ENCODE results near the gene PAF1.
"Not testable (repeated sequence)": the region's sequence is repeated elsewhere in the genome, so short reads cannot be mapped to it uniquely, and the experiment has no call there.

PAF1 gene

GRCh38 chr19:39382991-39383828 is 7.7 kb downstream of the PAF1 start:
- DNase-seq (ENCODE audit: low spot score): no peak
- no peak for TF ChIP-seq CTCF (IDR thresholded peaks at IDR 0.05; ENCODE audit: borderline replicate concordance, control extremely low read depth, extremely low read depth, insufficient read depth, missing control alignments)
- in situ Hi-C loops (cut with MboI; ENCODE audit: low sequenced_read_pairs, unreplicated experiment): no loop called here

GRCh38 chr19:39381910-39382611 is 8.8 kb downstream of the PAF1 start:
- in situ Hi-C loops (cut with MboI; ENCODE audit: low sequenced_read_pairs, unreplicated experiment): no loop called here
- no peak for TF ChIP-seq CTCF (IDR thresholded peaks at IDR 0.05; ENCODE audit: borderline replicate concordance, control extremely low read depth, extremely low read depth, insufficient read depth, missing control alignments)
- no peak for DNase-seq (ENCODE audit: low spot score)

- in situ Hi-C loops (cut with MboI; ENCODE audit: low sequenced_read_pairs, unreplicated experiment): no loop called here
- no peak for TF ChIP-seq CTCF (IDR thresholded peaks at IDR 0.05; ENCODE audit: borderline replicate concordance, control extremely low read depth, extremely low read depth, insufficient read depth, missing control alignments)
- DNase-seq (ENCODE audit: low spot score): no peak
These were observed 10.1 kb downstream of the PAF1 start for GRCh38 chr19:39380521-39381502.

- in situ Hi-C loops (cut with MboI; ENCODE audit: low sequenced_read_pairs, unreplicated experiment): no loop called here
- no peak for TF ChIP-seq CTCF (IDR thresholded peaks at IDR 0.05; ENCODE audit: borderline replicate concordance, control extremely low read depth, extremely low read depth, insufficient read depth, missing control alignments)
- no peak for DNase-seq (ENCODE audit: low spot score)
These were observed 11.0 kb downstream of the PAF1 start for GRCh38 chr19:39379865-39380396.

GRCh38 chr19:39379366-39379765 is 11.5 kb downstream of the PAF1 start:
- DNase-seq (ENCODE audit: low spot score); in situ Hi-C loops (cut with MboI; ENCODE audit: low sequenced_read_pairs, unreplicated experiment): not testable (repeated sequence)

GRCh38 chr19:39377373-39378362 is 13.2 kb downstream of the PAF1 start:
- TF ChIP-seq CTCF (IDR thresholded peaks at IDR 0.05; ENCODE audit: borderline replicate concordance, control extremely low read depth, extremely low read depth, insufficient read depth, missing control alignments): no peak
- DNase-seq (ENCODE audit: low spot score): no peak
- in situ Hi-C loops (cut with MboI; ENCODE audit: low sequenced_read_pairs, unreplicated experiment): no loop called here
